Measurements from ENCODE around the gene RERE.

RERE gene

GRCh38 chr1:8817412-8818324 is at the start of gene RERE:
Gene RERE, minus strand, starts transcription at chr1:8817640.
- peak; percentile 91 for DNase-seq (ENCODE audit: low read depth)

- peak; percentile 43 for DNase-seq (ENCODE audit: low read depth)
Measured at GRCh38 chr1:8866792-8867415, 49.5 kb upstream of the RERE start.

DNA sequence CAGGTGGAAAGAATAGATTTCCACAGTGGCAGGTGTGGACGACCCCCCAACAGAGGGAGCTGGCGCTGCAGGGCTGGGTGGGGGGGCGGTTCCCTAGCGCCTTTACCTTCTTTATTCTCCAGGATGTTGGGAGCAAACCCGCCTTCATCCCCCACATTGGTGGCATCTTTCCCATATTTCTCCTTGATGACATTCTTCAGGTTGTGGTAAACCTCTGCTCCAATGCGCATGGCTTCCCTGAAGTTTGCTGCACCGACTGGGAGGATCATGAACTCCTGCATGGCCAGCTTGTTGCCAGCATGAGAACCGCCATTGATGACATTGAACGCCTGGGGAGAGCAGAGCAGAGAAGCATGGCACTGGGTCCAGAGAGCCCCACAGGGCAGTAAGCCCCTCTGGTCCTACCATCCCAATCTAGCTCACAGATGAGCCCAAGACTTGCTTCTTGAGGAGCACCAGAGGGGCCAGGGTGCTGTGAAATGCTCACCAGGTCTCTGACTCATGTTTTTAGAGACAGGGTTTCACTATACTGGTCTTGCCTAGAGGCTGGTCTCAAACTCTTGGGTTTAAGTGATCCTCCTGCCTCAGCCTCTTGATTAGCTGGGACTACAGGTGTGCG is 48.8 kb upstream of the RERE start:
- DNase-seq (ENCODE audit: low read depth), result no peak

DNA sequence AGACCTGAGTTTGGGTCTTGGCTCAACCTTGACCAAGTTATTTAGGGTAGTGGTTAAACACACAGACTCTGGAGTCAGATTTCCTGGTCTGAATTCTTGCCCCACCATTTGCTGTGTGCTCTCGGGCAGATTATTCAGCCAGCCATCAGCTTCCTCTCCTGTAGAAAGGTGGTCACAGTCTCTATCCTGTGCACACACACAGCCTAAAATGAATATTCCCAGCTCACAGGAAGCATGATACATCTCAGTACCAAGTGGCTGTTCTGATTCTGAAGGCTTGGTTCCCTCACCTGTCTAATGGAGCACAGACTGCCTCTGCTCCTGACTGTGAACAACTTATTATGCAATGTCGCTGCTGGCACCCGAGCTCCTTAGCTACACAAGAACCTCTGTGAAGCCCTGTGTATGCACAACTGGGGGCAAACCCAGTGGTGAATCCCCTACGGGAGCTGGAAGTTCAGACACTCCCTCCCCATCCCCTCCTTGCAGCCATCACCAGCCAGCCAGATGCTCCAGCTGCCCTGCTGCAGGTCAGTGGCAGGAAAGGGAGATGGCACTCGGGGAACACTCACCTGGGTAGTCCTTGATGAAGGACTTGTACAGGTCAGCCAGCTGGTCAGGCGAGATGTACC is 47.4 kb upstream of the RERE start:
- DNase-seq (ENCODE audit: low read depth), result no peak

GRCh38 chr1:8863794-8864233 is 46.4 kb upstream of the RERE start:
- no peak for DNase-seq (ENCODE audit: low read depth)

GRCh38 chr1:8863138-8863537 is 45.7 kb upstream of the RERE start:
- DNase-seq (ENCODE audit: low read depth), result no peak

DNA sequence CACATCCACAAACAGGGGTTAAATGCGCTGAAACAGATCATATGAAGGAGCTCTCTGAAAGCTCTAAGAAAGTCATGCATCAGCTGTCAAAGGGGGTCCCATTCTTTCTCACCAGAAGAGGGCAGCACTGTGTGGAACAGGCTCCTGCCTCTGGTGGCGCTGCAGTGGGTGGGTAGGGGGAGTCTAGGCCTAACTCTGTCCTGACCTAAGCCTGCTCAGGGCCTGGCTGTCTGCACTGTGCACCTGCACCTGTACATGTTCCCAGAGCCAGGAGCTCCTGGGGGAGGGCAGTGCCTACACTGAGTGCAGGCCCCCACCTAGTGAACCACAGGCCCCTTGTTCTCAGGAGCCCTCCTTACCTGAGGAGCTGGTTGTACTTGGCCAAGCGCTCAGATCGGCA is 45.1 kb upstream of the RERE start:
- peak; percentile 41 for DNase-seq (ENCODE audit: low read depth)

DNA sequence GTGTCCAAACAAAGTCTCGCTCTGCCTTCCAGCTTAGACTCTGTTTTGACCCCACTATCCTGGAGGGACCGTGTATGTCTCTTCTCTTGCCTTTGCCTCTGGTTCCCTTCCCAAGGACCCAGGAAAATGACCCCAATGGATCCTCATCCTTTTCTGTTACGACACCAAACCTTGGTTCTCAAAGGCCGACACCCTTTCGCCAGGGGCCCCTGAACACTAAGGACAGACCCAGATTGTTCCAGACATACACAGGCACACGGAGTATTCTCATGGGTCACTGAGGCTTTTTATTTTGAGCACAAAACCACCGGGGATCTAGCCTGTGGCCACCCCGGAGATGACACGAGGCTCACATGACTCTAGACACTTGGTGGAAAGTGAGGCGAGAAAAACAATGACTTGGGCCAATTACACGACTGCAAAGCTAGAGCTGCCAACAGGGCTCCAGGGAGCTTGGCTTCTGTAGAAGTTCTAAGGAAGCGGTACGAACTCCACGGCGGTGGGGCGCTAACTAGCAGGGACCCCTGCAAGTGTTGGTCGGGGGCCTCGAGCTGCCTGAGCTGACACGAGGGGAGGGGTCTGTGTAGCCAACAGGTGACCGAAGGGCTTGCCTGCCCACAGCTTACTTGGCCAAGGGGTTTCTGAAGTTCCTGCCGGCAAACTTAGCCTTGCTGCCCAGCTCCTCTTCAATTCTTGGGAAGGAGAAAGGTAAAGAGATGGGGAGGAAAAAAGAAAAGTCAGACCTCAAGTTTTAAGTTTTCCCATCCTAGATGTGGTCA is 43.5 kb upstream of the RERE start:
- no peak for DNase-seq (ENCODE audit: low read depth)

- DNase-seq (ENCODE audit: low read depth), result peak; percentile 68
Measured at GRCh38 chr1:8858888-8859706, 41.7 kb upstream of the RERE start.

DNA sequence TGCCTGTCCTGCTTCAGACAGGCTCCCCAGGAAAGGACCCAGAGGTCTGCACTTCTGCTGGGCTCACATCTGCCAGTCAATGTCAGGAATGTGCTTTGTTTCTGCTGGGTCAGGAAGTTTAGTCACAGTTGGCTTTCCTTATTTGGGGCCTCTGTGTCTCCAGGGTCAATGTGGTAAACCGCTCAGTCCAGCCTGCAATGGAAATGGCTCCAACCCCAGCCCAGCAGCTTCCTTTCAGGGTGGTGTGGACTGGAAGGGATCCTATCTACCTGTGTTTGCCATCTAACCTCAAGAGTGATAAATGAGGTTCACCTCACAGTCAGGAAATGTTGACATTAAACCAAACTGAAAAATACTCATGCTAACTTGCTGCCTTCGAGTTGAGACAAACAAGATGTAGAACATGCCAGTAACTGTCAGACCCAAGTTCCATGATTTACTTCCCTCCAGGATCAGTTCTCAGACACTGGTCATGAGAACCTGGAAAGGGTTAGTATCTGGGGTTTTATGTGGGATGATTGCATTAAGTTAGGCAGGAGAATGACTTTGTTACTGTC is 40.8 kb upstream of the RERE start:
- peak; percentile 92 for DNase-seq (ENCODE audit: low read depth)

GRCh38 chr1:8856689-8857412 is 39.4 kb upstream of the RERE start:
- no peak for DNase-seq (ENCODE audit: low read depth)

- DNase-seq (ENCODE audit: low read depth), result no peak
Measured at GRCh38 chr1:8854240-8854639, 36.8 kb upstream of the RERE start.

DNA sequence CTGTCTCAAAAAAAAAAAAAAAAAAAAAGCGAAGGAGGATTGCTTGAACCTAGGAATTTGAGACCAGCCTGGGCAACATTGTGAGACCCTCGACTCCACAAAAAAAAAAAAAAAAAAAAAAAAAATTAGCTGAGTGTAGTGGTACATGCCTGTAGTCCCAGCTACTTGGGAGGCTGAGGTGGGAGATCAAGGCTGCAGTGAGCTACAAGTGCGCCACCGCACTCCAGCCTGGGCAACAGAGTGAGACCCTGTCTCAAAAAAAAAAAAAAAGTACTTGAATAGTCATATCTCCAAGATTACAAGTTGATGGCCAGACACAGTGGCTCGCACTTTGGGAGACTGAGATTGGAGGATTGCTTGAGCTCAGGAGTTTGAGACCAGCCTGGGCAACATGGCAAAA is 33.6 kb upstream of the RERE start:
- no peak for DNase-seq (ENCODE audit: low read depth)

DNA sequence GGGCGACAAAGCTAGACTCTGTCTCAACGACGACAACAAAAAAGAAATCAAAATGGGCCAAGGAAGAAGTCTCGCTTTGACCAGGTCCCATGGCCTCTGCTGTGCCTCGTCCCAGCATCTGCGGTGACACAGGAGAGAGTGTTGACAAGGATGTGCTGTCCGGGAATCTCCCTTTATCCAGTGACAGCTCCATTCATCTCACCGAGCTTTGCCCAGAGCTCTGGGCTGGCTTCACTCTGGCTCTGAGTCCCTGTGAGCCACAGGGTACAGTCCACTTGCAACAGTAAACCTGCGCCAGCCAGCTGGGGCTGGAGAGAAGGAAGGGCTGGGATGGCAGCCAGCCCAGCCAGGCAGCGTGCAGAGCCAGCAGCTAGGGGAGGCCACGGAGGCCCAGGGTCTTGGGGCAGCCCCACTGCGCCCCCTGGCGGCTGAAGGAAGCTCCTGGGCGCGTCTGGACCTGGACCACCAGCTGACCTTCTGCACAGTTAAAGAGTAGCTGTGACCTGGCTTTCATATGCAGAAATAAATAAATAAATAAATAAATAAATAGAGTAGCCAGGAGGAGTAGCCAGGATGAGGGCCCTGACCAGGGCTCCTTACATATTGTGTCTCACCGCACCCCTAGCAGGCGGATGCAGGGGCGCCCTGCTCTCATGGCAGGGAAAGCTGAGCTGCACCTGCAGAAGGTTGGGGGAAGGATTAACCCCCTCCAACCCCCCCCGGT is 31.4 kb upstream of the RERE start:
- DNase-seq (ENCODE audit: low read depth), result peak; percentile 88

- DNase-seq (ENCODE audit: low read depth), result no peak
Measured at GRCh38 chr1:8847990-8848389, 30.6 kb upstream of the RERE start.

DNA sequence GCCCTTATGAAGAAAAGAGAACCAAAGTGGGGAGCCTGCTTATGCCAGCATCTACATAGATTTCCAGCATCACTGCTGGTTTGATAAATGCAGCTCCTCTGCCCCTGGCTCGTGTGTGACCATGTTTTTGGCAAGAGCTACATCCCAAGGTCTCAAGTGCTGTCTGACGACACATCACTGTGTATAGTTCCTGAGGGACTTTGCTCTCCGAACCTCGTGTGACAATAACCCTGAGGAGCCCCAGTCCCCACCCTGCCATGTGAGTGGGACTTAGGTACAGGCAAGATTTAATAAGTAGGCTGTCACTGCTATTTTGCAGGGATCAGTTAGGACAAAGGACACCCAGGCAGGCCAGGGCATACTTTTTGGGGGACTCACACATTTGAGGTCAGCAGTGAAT is 28.8 kb upstream of the RERE start:
- no peak for DNase-seq (ENCODE audit: low read depth)

GRCh38 chr1:8845104-8846097 is 28.0 kb upstream of the RERE start:
- DNase-seq (ENCODE audit: low read depth), result no peak

DNA sequence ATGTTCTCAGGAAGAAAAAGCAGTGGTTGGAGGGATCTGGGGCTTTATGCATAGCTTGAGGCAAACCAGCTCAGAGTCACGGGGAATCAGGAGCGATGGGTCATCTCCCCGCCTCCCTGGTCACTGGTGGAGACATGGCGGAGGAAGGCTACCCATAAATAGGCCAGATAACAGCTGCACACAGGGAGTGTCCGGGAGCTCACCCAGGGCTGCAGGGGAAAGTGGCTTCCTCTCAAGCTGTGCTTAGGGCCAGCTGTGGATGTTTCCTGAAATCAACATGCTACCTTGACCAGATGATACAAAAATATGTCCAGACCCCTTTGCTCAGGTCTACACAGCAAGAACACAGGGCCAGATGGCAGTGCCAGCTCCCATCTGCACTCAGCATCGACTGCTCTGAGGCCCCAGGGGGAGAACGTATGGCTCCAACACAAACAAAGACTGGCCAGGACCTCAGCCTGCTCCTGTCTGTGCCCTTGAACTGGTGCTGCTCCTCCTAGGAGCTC is 27.1 kb upstream of the RERE start:
- DNase-seq (ENCODE audit: low read depth), result no peak
